GM12878 (cell line): ENCODE measurements around the gene PPID.

Experiments
- BHLHE40 ChIP-seq, 2 experiments: fragments of 450-650 bp in 1 of 2; IDR thresholded peaks; 2 replicates each; pipeline ENCODE4 v1.6.1; 2011 to 2017; ENCODE audit warnings: low read depth in 2 of 2, borderline replicate concordance in 1 of 2, improper control_type of control experiment in 1 of 2, low read length in 1 of 2, mild to moderate bottlenecking in 1 of 2
- DPF2 ChIP-seq: fragments of 450-650 bp; IDR thresholded peaks from 2 replicates; pipeline ENCODE4 v1.6.1; 2017; ENCODE audit warnings: mild to moderate bottlenecking
- MXI1 ChIP-seq: fragments of 150-350 bp; IDR thresholded peaks from 2 replicates; pipeline ENCODE4 v1.6.1; 2011; ENCODE audit warnings: low read depth, mild to moderate bottlenecking, inconsistent platforms, low read length, improper control_type of control experiment
- POLR2A ChIP-seq: IDR thresholded peaks from 2 replicates; pipeline ENCODE4 v1.6.1; 2011; ENCODE audit warnings: low read depth, mild to moderate bottlenecking, low read length
- POLR2AphosphoS5 ChIP-seq: IDR thresholded peaks from 2 replicates; pipeline ENCODE4 v1.6.1; 2011; ENCODE audit warnings: mild to moderate bottlenecking, low read length, inconsistent platforms
- SUZ12 ChIP-seq: fragments of 200-600 bp; sonication (generic); IDR thresholded peaks from one replicate; pipeline ENCODE4 v1.6.1; 2018; ENCODE audit warnings: antibody characterized with exemption, mild to moderate bottlenecking; ENCODE audit not compliant: unreplicated experiment
- TF ChIP-seq, protein P1 (sequence below): IDR thresholded peaks from 2 replicates; pipeline ENCODE4 v1.6.1; 2012; ENCODE audit warnings: low read depth, low read length, improper control_type of control experiment
- TF ChIP-seq, protein P2 (sequence below): fragments of 450-650 bp; IDR thresholded peaks from 2 replicates; pipeline ENCODE4 v1.6.1; 2017; ENCODE audit warnings: mild to moderate bottlenecking, moderate library complexity

DNA sequence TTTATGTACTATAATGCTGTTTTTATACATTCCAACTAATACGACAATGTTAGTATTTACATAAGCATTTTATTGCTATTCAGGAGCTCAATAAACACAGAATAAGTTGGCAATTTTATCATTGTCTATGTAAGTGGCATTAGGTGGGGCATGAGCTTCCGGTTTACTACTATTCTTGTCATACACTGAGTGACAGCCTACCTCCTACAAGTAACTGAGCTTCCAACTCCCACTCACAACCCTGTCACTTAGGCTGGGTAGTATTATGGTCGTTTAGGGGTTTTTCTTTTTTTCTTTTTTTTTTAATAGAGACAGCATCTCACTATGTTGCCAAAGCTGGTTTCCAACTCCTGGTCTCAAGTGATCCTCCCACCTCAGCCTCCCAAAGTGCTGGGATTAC is 7.4 kb downstream of the PPID start:
- TF ChIP-seq POLR2A, result no peak
- TF ChIP-seq MXI1, result no peak
- TF ChIP-seq POLR2AphosphoS5, result no peak
- no peak for TF ChIP-seq BHLHE40 (IDR thresholded peaks at IDR 0.05; ENCODE audit: borderline replicate concordance in 1 of 2, low read depth in 2 of 2, low read length in 1 of 2)
- TF ChIP-seq DPF2, result no peak
- TF ChIP-seq, protein P1, sequence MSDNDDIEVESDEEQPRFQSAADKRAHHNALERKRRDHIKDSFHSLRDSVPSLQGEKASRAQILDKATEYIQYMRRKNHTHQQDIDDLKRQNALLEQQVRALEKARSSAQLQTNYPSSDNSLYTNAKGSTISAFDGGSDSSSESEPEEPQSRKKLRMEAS, result no peak
- TF ChIP-seq, protein P2, sequence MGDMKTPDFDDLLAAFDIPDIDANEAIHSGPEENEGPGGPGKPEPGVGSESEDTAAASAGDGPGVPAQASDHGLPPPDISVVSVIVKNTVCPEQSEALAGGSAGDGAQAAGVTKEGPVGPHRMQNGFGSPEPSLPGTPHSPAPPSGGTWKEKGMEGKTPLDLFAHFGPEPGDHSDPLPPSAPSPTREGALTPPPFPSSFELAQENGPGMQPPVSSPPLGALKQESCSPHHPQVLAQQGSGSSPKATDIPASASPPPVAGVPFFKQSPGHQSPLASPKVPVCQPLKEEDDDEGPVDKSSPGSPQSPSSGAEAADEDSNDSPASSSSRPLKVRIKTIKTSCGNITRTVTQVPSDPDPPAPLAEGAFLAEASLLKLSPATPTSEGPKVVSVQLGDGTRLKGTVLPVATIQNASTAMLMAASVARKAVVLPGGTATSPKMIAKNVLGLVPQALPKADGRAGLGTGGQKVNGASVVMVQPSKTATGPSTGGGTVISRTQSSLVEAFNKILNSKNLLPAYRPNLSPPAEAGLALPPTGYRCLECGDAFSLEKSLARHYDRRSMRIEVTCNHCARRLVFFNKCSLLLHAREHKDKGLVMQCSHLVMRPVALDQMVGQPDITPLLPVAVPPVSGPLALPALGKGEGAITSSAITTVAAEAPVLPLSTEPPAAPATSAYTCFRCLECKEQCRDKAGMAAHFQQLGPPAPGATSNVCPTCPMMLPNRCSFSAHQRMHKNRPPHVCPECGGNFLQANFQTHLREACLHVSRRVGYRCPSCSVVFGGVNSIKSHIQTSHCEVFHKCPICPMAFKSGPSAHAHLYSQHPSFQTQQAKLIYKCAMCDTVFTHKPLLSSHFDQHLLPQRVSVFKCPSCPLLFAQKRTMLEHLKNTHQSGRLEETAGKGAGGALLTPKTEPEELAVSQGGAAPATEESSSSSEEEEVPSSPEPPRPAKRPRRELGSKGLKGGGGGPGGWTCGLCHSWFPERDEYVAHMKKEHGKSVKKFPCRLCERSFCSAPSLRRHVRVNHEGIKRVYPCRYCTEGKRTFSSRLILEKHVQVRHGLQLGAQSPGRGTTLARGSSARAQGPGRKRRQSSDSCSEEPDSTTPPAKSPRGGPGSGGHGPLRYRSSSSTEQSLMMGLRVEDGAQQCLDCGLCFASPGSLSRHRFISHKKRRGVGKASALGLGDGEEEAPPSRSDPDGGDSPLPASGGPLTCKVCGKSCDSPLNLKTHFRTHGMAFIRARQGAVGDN, result no peak
- TF ChIP-seq SUZ12, result no peak
